HepG2 (cell line): ENCODE measurements around the gene IL32. TPM values are rescaled to one million over a fixed set of nuclear protein-coding genes. Genes with fewer than 3 reads are reported as not detected.

Experiments used
- FOXK2 ChIP-seq: fragments of 450-650 bp; IDR thresholded peaks from 2 replicates; pipeline ENCODE4 v1.6.1; 2016
- STAT5B ChIP-seq: sonication (generic); formaldehyde crosslinking; IDR thresholded peaks from 2 replicates; pipeline ENCODE4 v1.4.0; 2020; ENCODE audit warnings: missing genetic modification reagents
- TOE1 ChIP-seq: sonication (generic); formaldehyde crosslinking; IDR thresholded peaks from 2 replicates; pipeline ENCODE4 v1.4.0; 2020; ENCODE audit warnings: mild to moderate bottlenecking, missing genetic modification reagents
- ZNF20 ChIP-seq: sonication (generic); formaldehyde crosslinking; IDR thresholded peaks from 2 replicates; pipeline ENCODE4 v1.4.0; 2020; ENCODE audit warnings: mild to moderate bottlenecking, moderate library complexity, missing genetic modification reagents
- ZNF441 ChIP-seq: sonication (generic); formaldehyde crosslinking; IDR thresholded peaks from 2 replicates; pipeline ENCODE4 v1.7.0; 2021; ENCODE audit warnings: missing genetic modification reagents, borderline replicate concordance
- ZNF543 ChIP-seq: sonication (generic); formaldehyde crosslinking; IDR thresholded peaks from 2 replicates; pipeline ENCODE4 v1.4.0; 2020; ENCODE audit warnings: mild to moderate bottlenecking, missing genetic modification reagents
- polyA plus RNA-seq, 8 experiments: library from polyadenylated mRNA; depleted of rRNA in 3 of 8; stranded (reverse) in 7 of 8; unstranded in 1 of 8; fragments of >200 nt; fragmentation: Illumina TruSeq in 4 of 8; extraction: Trizol in 4 of 8; gene quantifications; 2 replicates each; pipeline versions ENCODE4 v1.2.1 to v1.2.3, GENCODE V29; 2011 to 2016; ENCODE audit warnings: low read depth in 4 of 8, missing spikeins in 1 of 8, mixed read lengths in 1 of 8; ENCODE audit not compliant: insufficient read depth in 1 of 8
- total RNA-seq, 5 experiments: library from RNA; depleted of rRNA; stranded (reverse); fragments of >200 nt; fragmentation: Illumina TruSeq; extraction: Trizol; gene quantifications; 2 replicates each; pipeline ENCODE4 v1.2.3, GENCODE V29; 2016; ENCODE audit warnings: low read depth in 1 of 5
- TF ChIP-seq, protein P1 (sequence below): sonication (generic); formaldehyde crosslinking; IDR thresholded peaks from 2 replicates; pipeline ENCODE4 v1.4.0; 2020; ENCODE audit warnings: missing genetic modification reagents, borderline replicate concordance
- TF ChIP-seq, protein P2 (sequence below): sonication (generic); formaldehyde crosslinking; IDR thresholded peaks from 2 replicates; pipeline ENCODE4 v1.8.0; 2022; ENCODE audit warnings: mild to moderate bottlenecking, missing genetic modification reagents, moderate library complexity
- TF ChIP-seq, protein P3 (sequence below): IDR thresholded peaks from 2 replicates; pipeline ENCODE4 v1.6.1; 2016
- TF ChIP-seq, protein P4 (sequence below): sonication (generic); formaldehyde crosslinking; IDR thresholded peaks from 2 replicates; pipeline ENCODE4 v1.4.0; 2020; ENCODE audit warnings: missing genetic modification reagents
- TF ChIP-seq, protein P5 (sequence below): sonication (generic); formaldehyde crosslinking; IDR thresholded peaks from 2 replicates; pipeline ENCODE4 v1.9.0; 2021; ENCODE audit warnings: mild to moderate bottlenecking, missing genetic modification reagents

The IL32 gene
- total and polyA plus RNA-seq, 2 of the 13 experiments (the other 11 are each of a cell fraction or from before 2014, with no cell fraction given): 115 to 165 TPM

DNA sequence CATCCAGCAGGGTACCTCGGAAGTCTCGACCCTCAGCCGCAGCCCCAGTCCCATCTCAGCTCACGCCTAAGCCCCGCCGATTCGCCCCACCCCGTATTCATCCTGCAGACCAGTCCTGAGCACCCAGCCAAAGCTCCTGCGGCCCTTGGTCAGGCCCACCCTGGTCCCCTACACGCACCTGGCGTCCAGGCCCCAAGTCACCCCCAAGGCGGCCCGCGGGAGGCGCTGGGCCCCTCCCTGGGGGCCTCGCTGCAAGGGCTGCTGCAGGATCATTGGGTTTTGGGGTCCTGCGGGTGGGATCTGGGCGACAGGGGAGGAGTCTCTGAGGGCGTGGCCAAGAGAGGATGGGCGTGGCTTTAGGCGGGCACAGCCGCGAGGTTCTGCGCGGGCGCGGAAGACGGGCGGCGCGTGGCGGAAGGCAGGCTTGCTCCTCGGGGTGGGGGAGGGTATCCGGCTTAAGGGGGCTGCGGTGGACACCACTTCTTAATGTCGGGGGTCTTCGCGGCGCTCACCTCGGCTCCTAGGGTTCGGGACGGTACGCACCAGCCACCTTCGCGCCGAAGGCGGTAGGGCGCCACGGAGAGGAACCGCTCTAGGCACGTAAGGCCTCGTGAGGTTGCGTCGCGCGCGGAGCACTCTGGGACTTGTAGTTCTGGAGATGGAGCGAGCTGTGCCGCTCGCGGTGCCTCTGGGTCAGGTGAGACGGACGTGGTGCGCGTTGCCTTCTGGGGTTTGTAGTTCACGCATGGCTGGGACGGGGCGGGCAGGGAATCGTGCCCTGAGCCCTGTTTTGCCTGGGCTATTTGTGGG is 41.6 kb upstream of the IL32 start, which contains the start of the genes HCFC1R1 and THOC6 (continued):
- TF ChIP-seq, protein P1, sequence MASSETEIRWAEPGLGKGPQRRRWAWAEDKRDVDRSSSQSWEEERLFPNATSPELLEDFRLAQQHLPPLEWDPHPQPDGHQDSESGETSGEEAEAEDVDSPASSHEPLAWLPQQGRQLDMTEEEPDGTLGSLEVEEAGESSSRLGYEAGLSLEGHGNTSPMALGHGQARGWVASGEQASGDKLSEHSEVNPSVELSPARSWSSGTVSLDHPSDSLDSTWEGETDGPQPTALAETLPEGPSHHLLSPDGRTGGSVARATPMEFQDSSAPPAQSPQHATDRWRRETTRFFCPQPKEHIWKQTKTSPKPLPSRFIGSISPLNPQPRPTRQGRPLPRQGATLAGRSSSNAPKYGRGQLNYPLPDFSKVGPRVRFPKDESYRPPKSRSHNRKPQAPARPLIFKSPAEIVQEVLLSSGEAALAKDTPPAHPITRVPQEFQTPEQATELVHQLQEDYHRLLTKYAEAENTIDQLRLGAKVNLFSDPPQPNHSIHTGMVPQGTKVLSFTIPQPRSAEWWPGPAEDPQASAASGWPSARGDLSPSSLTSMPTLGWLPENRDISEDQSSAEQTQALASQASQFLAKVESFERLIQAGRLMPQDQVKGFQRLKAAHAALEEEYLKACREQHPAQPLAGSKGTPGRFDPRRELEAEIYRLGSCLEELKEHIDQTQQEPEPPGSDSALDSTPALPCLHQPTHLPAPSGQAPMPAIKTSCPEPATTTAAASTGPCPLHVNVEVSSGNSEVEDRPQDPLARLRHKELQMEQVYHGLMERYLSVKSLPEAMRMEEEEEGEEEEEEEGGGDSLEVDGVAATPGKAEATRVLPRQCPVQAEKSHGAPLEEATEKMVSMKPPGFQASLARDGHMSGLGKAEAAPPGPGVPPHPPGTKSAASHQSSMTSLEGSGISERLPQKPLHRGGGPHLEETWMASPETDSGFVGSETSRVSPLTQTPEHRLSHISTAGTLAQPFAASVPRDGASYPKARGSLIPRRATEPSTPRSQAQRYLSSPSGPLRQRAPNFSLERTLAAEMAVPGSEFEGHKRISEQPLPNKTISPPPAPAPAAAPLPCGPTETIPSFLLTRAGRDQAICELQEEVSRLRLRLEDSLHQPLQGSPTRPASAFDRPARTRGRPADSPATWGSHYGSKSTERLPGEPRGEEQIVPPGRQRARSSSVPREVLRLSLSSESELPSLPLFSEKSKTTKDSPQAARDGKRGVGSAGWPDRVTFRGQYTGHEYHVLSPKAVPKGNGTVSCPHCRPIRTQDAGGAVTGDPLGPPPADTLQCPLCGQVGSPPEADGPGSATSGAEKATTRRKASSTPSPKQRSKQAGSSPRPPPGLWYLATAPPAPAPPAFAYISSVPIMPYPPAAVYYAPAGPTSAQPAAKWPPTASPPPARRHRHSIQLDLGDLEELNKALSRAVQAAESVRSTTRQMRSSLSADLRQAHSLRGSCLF: 0 out of 2 replicates have a peak, but pooled peaks have one; percentile 20
- TF ChIP-seq ZNF441 (CRISPR knock-in tag) (no peak; the same call in 1 of the 2 replicates), TOE1 (CRISPR knock-in tag) (no peak), STAT5B (CRISPR knock-in tag) (no peak), FOXK2 (no peak), ZNF543 (CRISPR knock-in tag) (peak; percentile 80), ZNF20 (CRISPR knock-in tag) (no peak)
- TF ChIP-seq, protein P2, sequence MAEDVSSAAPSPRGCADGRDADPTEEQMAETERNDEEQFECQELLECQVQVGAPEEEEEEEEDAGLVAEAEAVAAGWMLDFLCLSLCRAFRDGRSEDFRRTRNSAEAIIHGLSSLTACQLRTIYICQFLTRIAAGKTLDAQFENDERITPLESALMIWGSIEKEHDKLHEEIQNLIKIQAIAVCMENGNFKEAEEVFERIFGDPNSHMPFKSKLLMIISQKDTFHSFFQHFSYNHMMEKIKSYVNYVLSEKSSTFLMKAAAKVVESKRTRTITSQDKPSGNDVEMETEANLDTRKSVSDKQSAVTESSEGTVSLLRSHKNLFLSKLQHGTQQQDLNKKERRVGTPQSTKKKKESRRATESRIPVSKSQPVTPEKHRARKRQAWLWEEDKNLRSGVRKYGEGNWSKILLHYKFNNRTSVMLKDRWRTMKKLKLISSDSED (CRISPR knock-in tag): no peak
- TF ChIP-seq, protein P3, sequence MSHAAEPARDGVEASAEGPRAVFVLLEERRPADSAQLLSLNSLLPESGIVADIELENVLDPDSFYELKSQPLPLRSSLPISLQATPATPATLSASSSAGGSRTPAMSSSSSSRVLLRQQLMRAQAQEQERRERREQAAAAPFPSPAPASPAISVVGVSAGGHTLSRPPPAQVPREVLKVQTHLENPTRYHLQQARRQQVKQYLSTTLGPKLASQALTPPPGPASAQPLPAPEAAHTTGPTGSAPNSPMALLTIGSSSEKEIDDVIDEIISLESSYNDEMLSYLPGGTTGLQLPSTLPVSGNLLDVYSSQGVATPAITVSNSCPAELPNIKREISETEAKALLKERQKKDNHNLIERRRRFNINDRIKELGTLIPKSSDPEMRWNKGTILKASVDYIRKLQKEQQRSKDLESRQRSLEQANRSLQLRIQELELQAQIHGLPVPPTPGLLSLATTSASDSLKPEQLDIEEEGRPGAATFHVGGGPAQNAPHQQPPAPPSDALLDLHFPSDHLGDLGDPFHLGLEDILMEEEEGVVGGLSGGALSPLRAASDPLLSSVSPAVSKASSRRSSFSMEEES (CRISPR knock-in tag): peak; percentile 95
- TF ChIP-seq, protein P4, sequence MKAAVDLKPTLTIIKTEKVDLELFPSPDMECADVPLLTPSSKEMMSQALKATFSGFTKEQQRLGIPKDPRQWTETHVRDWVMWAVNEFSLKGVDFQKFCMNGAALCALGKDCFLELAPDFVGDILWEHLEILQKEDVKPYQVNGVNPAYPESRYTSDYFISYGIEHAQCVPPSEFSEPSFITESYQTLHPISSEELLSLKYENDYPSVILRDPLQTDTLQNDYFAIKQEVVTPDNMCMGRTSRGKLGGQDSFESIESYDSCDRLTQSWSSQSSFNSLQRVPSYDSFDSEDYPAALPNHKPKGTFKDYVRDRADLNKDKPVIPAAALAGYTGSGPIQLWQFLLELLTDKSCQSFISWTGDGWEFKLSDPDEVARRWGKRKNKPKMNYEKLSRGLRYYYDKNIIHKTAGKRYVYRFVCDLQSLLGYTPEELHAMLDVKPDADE (CRISPR knock-in tag): no peak
- TF ChIP-seq, protein P5, sequence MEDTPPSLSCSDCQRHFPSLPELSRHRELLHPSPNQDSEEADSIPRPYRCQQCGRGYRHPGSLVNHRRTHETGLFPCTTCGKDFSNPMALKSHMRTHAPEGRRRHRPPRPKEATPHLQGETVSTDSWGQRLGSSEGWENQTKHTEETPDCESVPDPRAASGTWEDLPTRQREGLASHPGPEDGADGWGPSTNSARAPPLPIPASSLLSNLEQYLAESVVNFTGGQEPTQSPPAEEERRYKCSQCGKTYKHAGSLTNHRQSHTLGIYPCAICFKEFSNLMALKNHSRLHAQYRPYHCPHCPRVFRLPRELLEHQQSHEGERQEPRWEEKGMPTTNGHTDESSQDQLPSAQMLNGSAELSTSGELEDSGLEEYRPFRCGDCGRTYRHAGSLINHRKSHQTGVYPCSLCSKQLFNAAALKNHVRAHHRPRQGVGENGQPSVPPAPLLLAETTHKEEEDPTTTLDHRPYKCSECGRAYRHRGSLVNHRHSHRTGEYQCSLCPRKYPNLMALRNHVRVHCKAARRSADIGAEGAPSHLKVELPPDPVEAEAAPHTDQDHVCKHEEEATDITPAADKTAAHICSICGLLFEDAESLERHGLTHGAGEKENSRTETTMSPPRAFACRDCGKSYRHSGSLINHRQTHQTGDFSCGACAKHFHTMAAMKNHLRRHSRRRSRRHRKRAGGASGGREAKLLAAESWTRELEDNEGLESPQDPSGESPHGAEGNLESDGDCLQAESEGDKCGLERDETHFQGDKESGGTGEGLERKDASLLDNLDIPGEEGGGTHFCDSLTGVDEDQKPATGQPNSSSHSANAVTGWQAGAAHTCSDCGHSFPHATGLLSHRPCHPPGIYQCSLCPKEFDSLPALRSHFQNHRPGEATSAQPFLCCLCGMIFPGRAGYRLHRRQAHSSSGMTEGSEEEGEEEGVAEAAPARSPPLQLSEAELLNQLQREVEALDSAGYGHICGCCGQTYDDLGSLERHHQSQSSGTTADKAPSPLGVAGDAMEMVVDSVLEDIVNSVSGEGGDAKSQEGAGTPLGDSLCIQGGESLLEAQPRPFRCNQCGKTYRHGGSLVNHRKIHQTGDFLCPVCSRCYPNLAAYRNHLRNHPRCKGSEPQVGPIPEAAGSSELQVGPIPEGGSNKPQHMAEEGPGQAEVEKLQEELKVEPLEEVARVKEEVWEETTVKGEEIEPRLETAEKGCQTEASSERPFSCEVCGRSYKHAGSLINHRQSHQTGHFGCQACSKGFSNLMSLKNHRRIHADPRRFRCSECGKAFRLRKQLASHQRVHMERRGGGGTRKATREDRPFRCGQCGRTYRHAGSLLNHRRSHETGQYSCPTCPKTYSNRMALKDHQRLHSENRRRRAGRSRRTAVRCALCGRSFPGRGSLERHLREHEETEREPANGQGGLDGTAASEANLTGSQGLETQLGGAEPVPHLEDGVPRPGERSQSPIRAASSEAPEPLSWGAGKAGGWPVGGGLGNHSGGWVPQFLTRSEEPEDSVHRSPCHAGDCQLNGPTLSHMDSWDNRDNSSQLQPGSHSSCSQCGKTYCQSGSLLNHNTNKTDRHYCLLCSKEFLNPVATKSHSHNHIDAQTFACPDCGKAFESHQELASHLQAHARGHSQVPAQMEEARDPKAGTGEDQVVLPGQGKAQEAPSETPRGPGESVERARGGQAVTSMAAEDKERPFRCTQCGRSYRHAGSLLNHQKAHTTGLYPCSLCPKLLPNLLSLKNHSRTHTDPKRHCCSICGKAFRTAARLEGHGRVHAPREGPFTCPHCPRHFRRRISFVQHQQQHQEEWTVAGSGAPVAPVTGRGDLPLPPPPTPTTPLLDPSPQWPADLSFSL (CRISPR knock-in tag): 0 out of 2 replicates have a peak, but pooled peaks have one; percentile 24
